Adrenal gland (tissue), 5 donors: ENCODE data around the gene PRR7.

ENCODE experiments used
- CTCF ChIP-seq, 6 experiments: fragments of 450-650 bp in 4 of 6; fragments of 200-600 bp in 2 of 6; sonication (generic) in 1 of 6; IDR thresholded peaks; 1 replicate in 5 of 6; 2 replicates in 1 of 6; pipeline versions ENCODE4 v1.5.1 to v1.8.0; 2016 to 2021; ENCODE audit warnings: antibody characterized with exemption in 6 of 6, mild to moderate bottlenecking in 2 of 6, moderate library complexity in 1 of 6
- POLR2A ChIP-seq, 2 donors: fragments of 450-650 bp; IDR thresholded peaks; one replicate each; pipeline ENCODE4 v1.6.1; 2017; ENCODE audit warnings: antibody characterized with exemption in 2 of 2, mild to moderate bottlenecking in 2 of 2, moderate library complexity in 1 of 2
- donor health status: DM: no; HTN: no; CAD: no.

DNA sequence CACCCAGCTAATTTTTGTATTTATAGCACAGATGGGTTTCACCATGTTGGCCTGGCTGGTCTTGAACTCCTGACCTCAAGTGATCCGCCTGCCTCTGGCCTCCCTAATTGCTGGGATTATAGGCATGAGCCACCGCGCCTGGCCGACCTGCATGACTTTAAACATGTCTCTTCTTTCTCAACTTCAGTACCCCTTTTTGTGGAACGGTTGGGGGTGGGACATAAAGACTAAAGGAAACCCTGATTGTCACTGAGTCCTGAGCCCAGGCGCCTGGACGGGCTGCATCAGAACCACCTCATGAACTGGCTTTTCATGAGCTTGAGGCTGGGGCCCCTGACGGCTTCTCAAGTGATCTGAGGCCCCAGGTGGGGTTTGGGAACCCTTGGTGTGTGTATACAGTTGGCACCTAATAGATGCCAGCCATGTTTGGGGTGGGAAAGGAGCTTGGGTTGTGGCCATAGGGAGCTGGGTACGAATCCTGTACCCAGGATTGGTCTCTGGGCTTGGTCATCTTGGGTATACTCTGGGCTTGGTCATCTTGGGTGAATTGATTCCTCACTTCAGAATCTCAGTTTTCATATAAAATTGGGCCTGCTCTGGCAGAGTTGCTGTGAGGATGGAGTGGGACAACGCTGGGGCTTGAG, 17.9 kb upstream of the PRR7 start:
- TF ChIP-seq CTCF (IDR thresholded peaks at IDR 0.05) (no peak), POLR2A (IDR thresholded peaks at IDR 0.05) (no peak)
